Activated CD4-positive, alpha-beta memory T cell treated with anti-CD3 and anti-CD28 coated beads, Interleukin-2, amount 10 ng/mL, durations not matched to agents 7 days and 5 days (primary cell): ENCODE data around the gene ITGAD. TPM values are rescaled to one million over a fixed set of nuclear protein-coding genes. Genes with fewer than 3 reads are reported as not detected.

ENCODE experiments used
- CTCF ChIA-PET: fragments of 350-600 bp; sonication (Branson Sonifier 250); formaldehyde crosslinking; loops from one replicate; lab custom pipeline; 2021; ENCODE audit warnings: antibody characterized with exemption, inconsistent platforms; lab: Charles Lee
- POLR2A ChIA-PET: fragments of 350-600 bp; sonication (Branson Sonifier 250); formaldehyde crosslinking; loops from one replicate; lab custom pipeline; 2021; ENCODE audit warnings: antibody characterized with exemption; lab: Charles Lee
- DNase-seq: peaks from one replicate; pipeline ENCODE4 v3.0.0-alpha.2; 2020
- H3K27ac Mint-ChIP-seq: one replicate; pipeline ENCODE4 v1.8.0; 2021; ENCODE audit warnings: mild to moderate bottlenecking, mixed read lengths
- H3K27me3 Mint-ChIP-seq: one replicate; pipeline ENCODE4 v1.8.0; 2021; ENCODE audit warnings: mixed read lengths
- H3K36me3 Mint-ChIP-seq: one replicate; pipeline ENCODE4 v1.8.0; 2021; ENCODE audit warnings: low read depth, mixed read lengths
- H3K4me1 Mint-ChIP-seq: one replicate; pipeline ENCODE4 v1.8.0; 2021; ENCODE audit warnings: mixed read lengths
- H3K4me3 Mint-ChIP-seq: one replicate; pipeline ENCODE4 v1.8.0; 2021; ENCODE audit warnings: mild to moderate bottlenecking, mixed read lengths
- H3K9me3 Mint-ChIP-seq: one replicate; pipeline ENCODE4 v1.8.0; 2021; ENCODE audit warnings: mixed read lengths
- total RNA-seq, 2 experiments: library from RNA; stranded (reverse); gene quantifications; one replicate each; pipeline ENCODE4 v1.2.3, GENCODE V29; 2021

Gene ITGAD
- total RNA-seq, 2 experiments from 2014 or later, result not detected

DNA sequence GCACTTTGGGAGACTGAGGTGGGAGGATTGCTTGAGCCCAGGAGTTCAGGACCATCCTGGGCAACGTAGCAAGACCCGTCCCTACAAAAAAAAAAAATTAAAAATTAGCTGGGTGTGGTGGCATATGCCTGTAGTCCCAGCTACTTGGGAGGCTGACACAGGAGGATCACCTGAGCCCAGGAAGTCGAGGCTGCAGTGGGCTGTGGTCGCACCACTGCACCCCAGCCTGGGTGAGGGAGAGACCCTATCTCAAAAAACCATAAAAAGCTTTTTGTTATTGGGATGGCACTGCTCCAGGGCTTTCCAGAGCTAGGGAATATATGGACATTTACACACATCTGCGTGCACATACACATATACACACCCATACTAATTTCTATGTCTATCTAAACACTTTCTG, 58.1 kb downstream of the ITGAD start:
- no peak for DNase-seq
- ChIA-PET CTCF (interaction anchor here (0.8 to 1.9 kb wide), 4 partner anchors 9 to 418 kb away, joined by 3 to 6 read pairs (median 4); partner anchors contain the start of gene FUS), POLR2A (interaction anchor here (0.6 to 1.1 kb wide), 4 partner anchors 8 to 426 kb away, joined by 3 read pairs; partner anchors contain the start of gene ZNF843)
- Mint-ChIP-seq H3K27ac (no peak overlapping the region), H3K4me1 (peaks cover 30% of the 10 kb centered on the region), H3K9me3 (no peaks in the 10 kb centered on the region), H3K27me3 (no peaks in the 10 kb centered on the region), H3K4me3 (no peak overlapping the region), H3K36me3 (peaks cover 6% of the 10 kb centered on the region)

DNA sequence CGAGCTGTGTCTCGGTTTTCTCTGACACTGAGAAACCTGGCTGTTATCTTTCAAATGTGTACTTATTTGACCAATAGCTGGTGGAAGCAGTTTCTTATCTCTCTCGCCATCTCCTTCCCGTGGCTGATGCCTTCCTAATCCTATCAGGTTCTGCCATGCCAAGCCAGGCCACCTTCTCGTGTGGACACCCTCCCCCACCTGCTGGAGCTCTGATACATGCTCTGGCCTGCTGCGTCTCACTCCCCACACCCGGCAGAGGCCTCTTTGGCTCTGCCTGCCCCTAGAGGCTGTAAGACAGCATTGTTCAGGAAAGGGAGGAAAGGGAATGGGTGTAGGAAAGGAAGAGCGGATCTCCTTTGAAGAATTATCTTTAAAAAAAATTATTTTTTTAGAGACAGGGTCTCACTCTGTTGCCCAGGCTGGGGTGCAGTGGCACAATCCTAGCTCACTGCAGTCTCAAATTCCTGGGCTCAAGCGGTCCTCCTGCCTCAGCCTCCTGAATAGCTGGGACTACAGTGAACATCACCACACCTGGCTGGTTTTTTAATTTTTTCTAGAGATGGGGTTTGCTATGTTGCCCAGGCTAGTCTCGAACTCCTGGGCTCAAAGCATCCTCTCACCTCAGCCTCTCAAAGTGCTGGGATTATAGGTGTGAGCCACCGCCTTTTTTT, 58.7 kb downstream of the ITGAD start:
- no peak for DNase-seq
- Mint-ChIP-seq H3K27ac (no peak overlapping the region), H3K4me3 (no peak overlapping the region), H3K36me3 (peaks cover 10% of the 10 kb centered on the region), H3K9me3 (no peaks in the 10 kb centered on the region), H3K27me3 (no peaks in the 10 kb centered on the region), H3K4me1 (peaks cover 34% of the 10 kb centered on the region)
- ChIA-PET POLR2A (interaction anchor here (0.6 to 1.1 kb wide), 3 partner anchors 8 to 334 kb away, joined by 3 read pairs; partner anchors contain the start of gene ZNF843), CTCF (interaction anchor here (0.8 to 1.9 kb wide), 4 partner anchors 9 to 417 kb away, joined by 3 to 6 read pairs (median 4); partner anchors contain the start of gene FUS)

DNA sequence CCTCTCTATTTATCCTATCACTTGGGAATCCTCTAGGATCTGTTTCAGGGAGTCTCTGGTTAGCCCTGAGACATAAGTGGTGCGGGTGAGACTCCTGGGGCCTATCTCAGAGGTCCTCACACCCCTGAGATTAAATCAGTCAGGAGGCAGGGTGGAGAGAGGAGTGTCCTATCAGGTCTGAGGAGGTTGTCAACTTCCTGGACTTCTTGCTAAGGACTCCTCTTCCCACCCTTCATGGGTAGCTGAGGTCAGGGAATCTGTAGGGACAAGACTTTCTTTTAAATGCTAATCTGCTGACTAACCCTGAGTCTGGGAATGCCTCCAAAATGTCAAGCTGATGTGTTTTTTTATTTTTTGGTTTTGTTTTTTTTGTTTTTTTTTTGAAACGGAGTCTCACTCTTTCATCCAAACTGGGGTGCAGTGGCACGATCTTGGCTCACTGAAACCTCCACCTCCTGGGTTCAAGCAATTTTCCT, 59.5 kb downstream of the ITGAD start:
- POLR2A ChIA-PET, result no interaction called here
- H3K27ac Mint-ChIP-seq, result peak overlapping the region; percentile 47
- H3K4me3 Mint-ChIP-seq, result no peak overlapping the region
- DNase-seq, result no peak
- no peaks in the 10 kb centered on the region for H3K9me3 Mint-ChIP-seq
- CTCF ChIA-PET, result interaction anchor here (1.9 kb wide), 1 partner anchor 70 kb away, joined by 6 read pairs; no protein-coding TSS in a partner anchor
- H3K4me1 Mint-ChIP-seq, result peaks cover 43% of the 10 kb centered on the region
- peaks cover 10% of the 10 kb centered on the region for H3K36me3 Mint-ChIP-seq
- no peaks in the 10 kb centered on the region for H3K27me3 Mint-ChIP-seq

DNA sequence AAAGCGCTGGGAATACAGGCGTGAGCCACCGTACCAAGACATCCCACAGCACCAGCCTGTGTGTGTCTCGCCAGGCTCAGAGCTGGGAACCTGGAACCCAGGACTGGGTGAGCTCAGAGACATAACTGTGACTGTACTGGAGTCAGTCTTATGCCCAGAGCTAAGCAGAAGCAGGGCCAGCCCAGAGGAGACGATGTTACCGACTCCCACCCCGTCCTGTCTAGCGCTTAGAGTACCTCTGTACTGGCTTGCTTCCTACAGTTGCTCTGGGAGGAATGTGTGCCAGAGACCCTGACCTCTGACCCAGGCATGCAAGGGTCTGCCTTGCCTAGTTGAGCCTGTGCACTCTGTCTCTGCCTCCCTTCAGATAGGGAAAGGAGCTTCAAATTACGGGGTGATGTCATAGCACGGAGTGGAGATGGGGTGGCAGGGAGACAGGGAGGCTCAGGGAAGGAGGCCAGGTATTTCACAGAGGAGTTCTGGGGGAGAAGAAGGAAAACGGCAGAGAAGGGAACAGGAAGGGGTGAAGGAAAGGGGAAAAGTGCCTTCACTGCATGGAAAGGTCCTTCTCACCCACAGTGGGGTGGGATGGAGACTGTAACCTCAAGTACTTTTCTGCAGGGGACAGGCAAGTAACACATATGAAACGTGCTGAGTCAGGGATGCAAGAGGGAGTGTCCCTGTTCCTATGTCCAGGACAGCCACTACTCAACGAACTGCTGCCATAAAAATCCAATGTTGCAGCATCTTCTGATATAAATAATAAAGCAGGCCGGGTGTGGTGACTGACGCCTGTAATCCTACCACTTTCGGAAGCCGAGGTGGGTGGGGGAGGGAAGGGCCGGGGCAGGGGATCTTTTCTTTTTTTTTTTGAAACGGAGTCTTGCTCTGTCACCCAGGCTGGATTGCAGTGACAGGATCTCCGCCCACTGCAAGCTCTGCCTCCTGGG, 60.4 kb downstream of the ITGAD start:
- Mint-ChIP-seq H3K4me1 (peaks cover 49% of the 10 kb centered on the region), H3K27ac (no peak overlapping the region), H3K4me3 (no peak overlapping the region), H3K27me3 (no peaks in the 10 kb centered on the region), H3K36me3 (peaks cover 15% of the 10 kb centered on the region), H3K9me3 (no peaks in the 10 kb centered on the region)
- CTCF ChIA-PET, result no interaction called here
- DNase-seq, result no peak
- POLR2A ChIA-PET, result interaction anchor here (0.8 kb wide), 1 partner anchor 252 kb away, joined by 3 read pairs; no protein-coding TSS in a partner anchor

DNA sequence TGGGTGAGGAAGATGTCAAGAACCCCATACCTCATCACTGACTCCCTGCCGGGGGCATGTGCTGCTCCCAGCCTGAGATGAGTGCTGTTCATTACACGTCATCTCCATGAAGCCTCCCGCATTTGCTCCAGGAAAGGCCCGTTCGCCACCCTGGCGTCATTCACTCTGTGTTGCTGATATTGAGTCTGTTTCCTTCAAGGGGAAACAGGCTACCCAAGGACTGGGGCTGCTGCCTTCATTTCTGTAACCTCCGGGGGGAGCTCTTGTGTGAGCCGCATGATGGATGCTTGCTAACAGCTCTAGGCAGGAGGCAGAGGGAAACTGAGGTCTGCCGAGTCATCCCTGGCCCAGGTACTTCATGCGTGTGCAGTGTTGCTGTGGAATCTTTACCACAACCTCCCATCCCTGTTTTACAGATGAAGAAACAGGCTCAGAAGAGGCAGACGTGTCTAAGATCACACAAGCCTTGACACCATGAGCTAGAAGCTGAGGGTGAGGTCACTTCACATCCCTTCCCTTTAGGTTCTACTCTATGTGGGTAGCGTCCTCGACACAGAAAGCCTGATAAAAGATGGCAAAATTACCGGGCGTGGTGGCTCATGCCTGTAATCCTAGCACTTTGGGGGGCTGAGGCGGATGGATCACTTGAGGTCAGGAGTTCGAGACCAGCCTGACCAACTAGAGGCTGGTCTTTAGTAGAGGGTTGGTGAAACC, 62.6 kb downstream of the ITGAD start:
- peak; percentile 47 for DNase-seq
- Mint-ChIP-seq H3K36me3 (peaks cover 15% of the 10 kb centered on the region), H3K27ac (no peak overlapping the region), H3K9me3 (no peaks in the 10 kb centered on the region), H3K4me1 (peaks cover 58% of the 10 kb centered on the region), H3K27me3 (no peaks in the 10 kb centered on the region), H3K4me3 (no peak overlapping the region)
- POLR2A ChIA-PET, result interaction anchor here (1.0 to 1.4 kb wide), 4 partner anchors 9 to 413 kb away, joined by 3 to 5 read pairs (median 3); partner anchors contain the start of genes ZNF646 and ZNF668
- CTCF ChIA-PET, result interaction anchor here (0.7 to 6.7 kb wide), 12 partner anchors 11 to 417 kb away, joined by 3 to 69 read pairs (median 3); partner anchors contain the start of genes FUS, KAT8 and ZNF843

DNA sequence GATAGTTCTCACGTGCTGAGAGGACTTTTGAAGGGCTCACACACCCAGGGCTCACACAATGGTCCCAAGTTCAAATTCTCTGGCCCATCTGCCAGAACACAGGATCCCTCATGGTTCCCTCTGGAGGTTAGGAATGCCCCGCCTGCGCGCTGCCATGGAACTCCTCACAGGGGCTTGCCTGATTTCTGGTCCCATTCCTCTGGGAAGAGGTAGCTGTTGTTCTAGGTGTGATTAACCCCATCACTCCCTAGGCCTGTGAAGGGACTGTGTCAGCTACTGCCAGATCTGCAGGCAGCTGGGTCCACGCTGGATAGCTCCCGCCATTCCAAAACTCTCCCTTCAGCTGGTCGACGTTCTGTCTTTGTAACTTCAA, 63.8 kb downstream of the ITGAD start:
- no peak overlapping the region for H3K27ac Mint-ChIP-seq
- POLR2A ChIA-PET, result interaction anchor here (1.0 to 5.2 kb wide), 6 partner anchors 11 to 416 kb away, joined by 3 to 66 read pairs (median 22); partner anchors contain the start of genes FUS, ZNF267 and ZNF843
- peaks cover 56% of the 10 kb centered on the region for H3K4me1 Mint-ChIP-seq

DNA sequence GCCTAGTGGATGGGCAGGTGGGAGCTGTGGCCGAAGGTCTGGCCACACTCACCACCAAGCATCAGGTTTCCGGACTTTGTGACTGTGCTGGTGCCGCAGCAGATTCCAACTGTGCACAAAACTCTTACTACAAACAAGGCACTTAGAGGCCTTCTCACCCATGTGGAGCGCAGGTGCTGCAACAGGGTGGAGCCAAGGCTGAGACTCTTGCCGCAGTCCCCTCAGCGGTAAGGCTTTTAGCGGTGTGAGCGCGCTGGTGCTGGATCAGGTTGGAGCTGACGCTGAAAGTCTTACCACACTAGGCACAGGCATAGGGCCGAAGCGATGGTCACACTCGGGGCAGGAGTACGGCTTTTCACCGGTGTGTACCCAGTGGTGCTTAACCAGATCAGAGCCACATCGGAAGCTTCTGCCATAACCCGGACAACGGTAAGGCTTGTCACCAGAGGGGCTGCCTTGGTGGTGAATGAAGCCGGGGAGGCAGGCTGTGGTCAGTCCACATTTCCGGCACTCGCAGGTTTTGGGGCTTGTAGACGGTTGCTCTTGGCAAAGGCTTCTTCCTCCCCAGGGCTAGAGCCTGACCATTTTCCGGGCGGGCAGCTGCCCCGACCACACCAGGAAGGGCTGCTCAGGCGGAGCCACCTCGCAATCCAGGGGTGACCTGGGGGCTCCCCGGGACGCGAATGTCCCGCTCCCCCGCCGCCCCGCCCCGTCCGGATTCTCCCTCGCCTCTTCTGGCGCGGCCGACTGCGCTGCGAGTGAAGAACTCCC, 65.1 kb downstream of the ITGAD start:
- Mint-ChIP-seq H3K27ac (peak overlapping the region; percentile 91), H3K4me3 (peak overlapping the region; percentile 92), H3K27me3 (no peaks in the 10 kb centered on the region), H3K9me3 (no peaks in the 10 kb centered on the region), H3K4me1 (peaks cover 53% of the 10 kb centered on the region), H3K36me3 (peaks cover 21% of the 10 kb centered on the region)
- DNase-seq, result peak; percentile 79
- ChIA-PET CTCF (interaction anchor here (0.7 to 6.7 kb wide), 10 partner anchors 16 to 504 kb away, joined by 3 to 69 read pairs (median 10); partner anchors contain the start of genes ZNF267 and ZNF843), POLR2A (interaction anchor here (0.9 to 5.2 kb wide), 25 partner anchors 10 to 418 kb away, joined by 3 to 66 read pairs (median 7); partner anchors contain the start of genes FUS, PYCARD, RUSF1 and ZNF267)

More for the DNA sequence above, 63.8 kb downstream of the ITGAD start:
- no peaks in the 10 kb centered on the region for H3K27me3 Mint-ChIP-seq
- no peak for DNase-seq
- peaks cover 15% of the 10 kb centered on the region for H3K36me3 Mint-ChIP-seq
- H3K9me3 Mint-ChIP-seq, result no peaks in the 10 kb centered on the region
- CTCF ChIA-PET, result interaction anchor here (0.7 to 6.7 kb wide), 6 partner anchors 12 to 415 kb away, joined by 3 to 69 read pairs (median 8); partner anchors contain the start of genes COX6A2 and ZNF843
- H3K4me3 Mint-ChIP-seq, result peak overlapping the region; percentile 92

DNA sequence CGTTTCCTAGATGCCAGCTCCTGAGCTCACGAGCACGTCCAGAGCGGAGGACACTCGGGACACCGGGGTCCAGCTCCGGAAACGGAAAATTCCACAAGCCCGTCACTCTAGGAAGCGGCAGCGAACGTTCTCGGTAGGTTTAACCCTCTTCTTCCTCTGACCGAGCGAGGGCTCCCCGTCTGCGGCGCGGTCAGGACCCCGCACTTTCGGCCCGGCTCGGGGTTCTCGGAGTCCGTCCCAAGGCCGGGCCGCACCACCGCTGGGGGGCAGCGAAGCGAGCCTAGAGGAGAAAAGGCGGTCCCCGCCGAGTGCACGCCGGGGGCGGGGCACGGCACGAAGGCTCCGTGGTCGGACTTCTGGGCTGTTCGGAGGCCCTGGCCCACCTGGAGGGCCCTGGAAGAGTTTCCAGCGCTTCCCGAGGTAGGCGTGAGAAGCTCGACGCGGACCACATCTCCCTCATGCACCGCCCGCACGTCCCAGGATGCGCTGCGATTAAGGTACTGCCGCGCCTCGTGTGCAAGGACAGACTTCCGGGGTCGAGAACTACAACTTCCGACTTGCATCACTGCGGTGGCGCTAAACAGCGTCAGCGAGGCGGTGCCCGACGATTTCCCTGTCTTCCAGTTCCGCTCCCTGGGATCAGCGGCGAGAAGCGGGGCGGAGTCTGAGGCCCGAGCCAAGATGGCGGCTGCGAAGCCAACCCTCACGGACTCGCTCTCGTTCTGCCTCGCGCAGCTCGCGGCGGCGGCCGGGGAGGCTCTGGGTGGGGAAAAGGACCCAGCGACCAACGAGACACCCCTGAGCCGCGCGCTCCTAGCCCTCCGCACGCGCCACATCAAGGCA, 65.9 kb downstream of the ITGAD start, which contains the start of gene ARMC5:
ARMC5 (plus strand) TSS at position 658 of the 843 bp plus-strand sequence; CDS start at position 682, 24 bp downstream.
- ChIA-PET POLR2A (interaction anchor here (0.8 to 5.2 kb wide), 30 partner anchors 10 to 462 kb away, joined by 3 to 66 read pairs (median 4); partner anchors contain the start of genes FUS, PYCARD, RUSF1 and ZNF267), CTCF (interaction anchor here (0.7 to 6.7 kb wide), 11 partner anchors 9 to 505 kb away, joined by 3 to 69 read pairs (median 8); partner anchors contain the start of genes ZNF267 and ZNF843)
- peak; percentile 98 for DNase-seq
- peak within 1 kb of the TSS; percentile 92 for H3K27ac Mint-ChIP-seq
- H3K27me3 Mint-ChIP-seq, result no peaks in the 10 kb centered on the region
- H3K4me1 Mint-ChIP-seq, result peaks cover 48% of the 10 kb centered on the region
- H3K4me3 Mint-ChIP-seq, result peak within 1 kb of the TSS; percentile 92
- H3K9me3 Mint-ChIP-seq, result no peaks in the 10 kb centered on the region
- H3K36me3 Mint-ChIP-seq, result peaks cover 26% of the 10 kb centered on the region

DNA sequence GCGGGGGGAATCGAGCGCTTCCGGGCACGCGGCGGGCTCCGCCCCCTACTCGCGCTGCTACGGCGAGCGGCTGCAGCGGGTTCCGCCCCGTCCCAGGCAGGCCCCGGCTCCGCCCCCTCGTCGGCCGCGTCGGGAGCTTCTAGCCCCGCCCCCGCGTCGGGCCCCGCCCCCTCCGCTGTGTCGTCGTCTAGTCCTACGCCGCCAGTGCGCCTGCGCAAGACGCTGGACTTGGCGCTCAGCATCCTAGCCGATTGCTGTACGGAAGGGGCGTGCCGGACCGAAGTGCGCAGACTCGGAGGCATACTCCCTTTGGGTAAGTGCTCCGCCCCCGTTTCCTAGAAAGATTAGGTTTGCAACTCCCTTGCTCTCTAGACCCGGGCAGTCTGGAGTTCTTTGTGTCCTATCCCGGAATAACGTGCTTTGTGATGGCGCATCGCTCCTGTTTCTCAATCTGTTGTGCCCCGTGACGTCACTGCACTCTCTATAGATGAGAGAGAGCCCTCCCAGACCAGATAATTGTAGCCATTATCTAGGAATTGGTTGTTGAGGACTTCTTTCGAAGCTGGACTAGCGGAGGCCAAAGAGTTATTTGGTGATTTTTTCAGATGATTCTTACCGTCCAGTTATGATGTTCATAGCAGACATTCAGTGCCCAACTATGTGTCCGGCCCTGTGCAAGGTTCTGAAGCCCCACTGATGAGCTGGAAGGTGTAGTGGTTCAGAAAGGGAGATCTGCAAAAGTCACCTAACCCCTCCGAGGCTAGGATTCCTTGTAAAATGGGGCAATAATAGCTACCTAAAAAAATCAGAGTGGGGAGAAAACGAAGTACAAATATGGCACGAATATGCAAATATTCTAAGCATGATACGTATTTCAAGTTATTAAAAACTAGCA, 66.8 kb downstream of the ITGAD start:
- CTCF ChIA-PET, result interaction anchor here (0.9 to 6.7 kb wide), 38 partner anchors 8 to 645 kb away, joined by 3 to 69 read pairs (median 4); partner anchors contain the start of genes FUS, HSD3B7, PYCARD and RUSF1
- peak overlapping the region; percentile 92 for H3K27ac Mint-ChIP-seq
- peak overlapping the region; percentile 92 for H3K4me3 Mint-ChIP-seq
- H3K4me1 Mint-ChIP-seq, result peaks cover 47% of the 10 kb centered on the region
- DNase-seq, result peak; percentile 100
- no peaks in the 10 kb centered on the region for H3K9me3 Mint-ChIP-seq
- POLR2A ChIA-PET, result interaction anchor here (0.7 to 5.2 kb wide), 30 partner anchors 8 to 463 kb away, joined by 3 to 66 read pairs (median 4); partner anchors contain the start of genes FUS, ITGAX, PYCARD and RUSF1
- H3K27me3 Mint-ChIP-seq, result no peaks in the 10 kb centered on the region
- H3K36me3 Mint-ChIP-seq, result peaks cover 28% of the 10 kb centered on the region
